Fibroblast of lung (primary cell): ENCODE results near the gene MAGI2. TPM values are rescaled to one million over a fixed set of nuclear protein-coding genes. Genes with fewer than 3 reads are reported as not detected.
A peak's percentile ranks its signal among the peaks of the same experiment; 100 is the strongest.

Experiments used
- DNase-seq, 2 donors: peaks; one replicate each; pipeline versions ENCODE4 v3.0.0 to v3.0.0-alpha.2; 2010; ENCODE audit warnings: low read depth in 2 of 2
- H2AFZ ChIP-seq: 2 replicates; pipeline ENCODE4 v1.5.1; 2012; ENCODE audit warnings: low read length, control low read depth, inconsistent platforms
- H3K27ac ChIP-seq: 2 replicates; pipeline ENCODE4 v1.5.1; 2011; ENCODE audit warnings: low read length, control low read depth; ENCODE audit not compliant: insufficient read depth
- H3K27me3 ChIP-seq: 2 replicates; pipeline ENCODE4 v1.5.1; 2011; ENCODE audit warnings: mild to moderate bottlenecking, low read length; ENCODE audit not compliant: control insufficient read depth, insufficient read depth
- H3K36me3 ChIP-seq: 2 replicates; pipeline ENCODE4 v1.5.1; 2011; ENCODE audit warnings: low read length; ENCODE audit not compliant: control insufficient read depth, insufficient read depth
- H3K4me1 ChIP-seq: 2 replicates; pipeline ENCODE4 v1.5.1; 2011; ENCODE audit warnings: low read length; ENCODE audit not compliant: control insufficient read depth, insufficient read depth; ENCODE audit errors: extremely low read depth
- H3K4me2 ChIP-seq: 2 replicates; pipeline ENCODE4 v1.5.1; 2011; ENCODE audit warnings: low read length, control low read depth; ENCODE audit not compliant: insufficient read depth; ENCODE audit errors: extremely low read depth
- H3K4me3 ChIP-seq, 4 experiments: fragments of 200-600 bp in 1 of 4; sonication (generic) in 1 of 4; replicated peaks in 1 of 4; 2 replicates each; pipeline ENCODE4 v1.5.1; 2011 to 2016; ENCODE audit warnings: low read length in 4 of 4, low read depth in 3 of 4, mild to moderate bottlenecking in 3 of 4, control low read depth in 2 of 4, inconsistent platforms in 1 of 4, mixed read lengths in 1 of 4; ENCODE audit not compliant: insufficient read depth in 1 of 4; ENCODE audit errors: control extremely low read depth in 1 of 4
- H3K79me2 ChIP-seq: 2 replicates; pipeline ENCODE4 v1.5.1; 2012; ENCODE audit warnings: mild to moderate bottlenecking, low read length, inconsistent platforms; ENCODE audit not compliant: control insufficient read depth, insufficient read depth
- H3K9ac ChIP-seq: 2 replicates; pipeline ENCODE4 v1.5.1; 2011; ENCODE audit warnings: mild to moderate bottlenecking, low read length, control low read depth; ENCODE audit not compliant: insufficient read depth
- H3K9me3 ChIP-seq: 2 replicates; pipeline ENCODE4 v1.5.1; 2012; ENCODE audit warnings: low read depth, low read length; ENCODE audit not compliant: control insufficient read depth, insufficient read depth
- H4K20me1 ChIP-seq: 2 replicates; pipeline ENCODE4 v1.5.1; 2011; ENCODE audit warnings: low read length; ENCODE audit not compliant: control insufficient read depth, insufficient read depth; ENCODE audit errors: extremely low read depth
- CTCF ChIP-seq, 2 donors: IDR thresholded peaks in 1 of 2; conservative IDR thresholded peaks in 1 of 2; 1 replicate in 1 of 2; 2 replicates in 1 of 2; pipeline ENCODE4 v1.5.1; 2011 to 2012; ENCODE audit warnings: low read length in 2 of 2, control low read depth in 1 of 2, inconsistent platforms in 1 of 2, low read depth in 1 of 2, mild to moderate bottlenecking in 1 of 2
- EZH2 ChIP-seq: IDR thresholded peaks from 2 replicates; pipeline ENCODE4 v1.5.1; 2012; ENCODE audit warnings: low read length, control low read depth, mild to moderate bottlenecking; ENCODE audit errors: missing control alignments
- polyA plus RNA-seq, 2 donors: library from polyadenylated mRNA; depleted of rRNA in 1 of 2; stranded (reverse) in 1 of 2; unstranded in 1 of 2; fragments of >200 nt; gene quantifications; 2 replicates each; pipeline ENCODE4 v1.2.1, GENCODE V29; 2011 to 2012; ENCODE audit warnings: missing spikeins in 1 of 2
- total RNA-seq: library from RNA; depleted of rRNA; stranded (reverse); fragments of >200 nt; gene quantifications from 2 replicates; pipeline ENCODE4 v1.2.1, GENCODE V29; 2014

MAGI2 gene
- total and polyA plus RNA-seq, 2 donors (not counting 1 experiment from before 2014, with no cell fraction given), result 1.8 to 17.0 TPM

DNA sequence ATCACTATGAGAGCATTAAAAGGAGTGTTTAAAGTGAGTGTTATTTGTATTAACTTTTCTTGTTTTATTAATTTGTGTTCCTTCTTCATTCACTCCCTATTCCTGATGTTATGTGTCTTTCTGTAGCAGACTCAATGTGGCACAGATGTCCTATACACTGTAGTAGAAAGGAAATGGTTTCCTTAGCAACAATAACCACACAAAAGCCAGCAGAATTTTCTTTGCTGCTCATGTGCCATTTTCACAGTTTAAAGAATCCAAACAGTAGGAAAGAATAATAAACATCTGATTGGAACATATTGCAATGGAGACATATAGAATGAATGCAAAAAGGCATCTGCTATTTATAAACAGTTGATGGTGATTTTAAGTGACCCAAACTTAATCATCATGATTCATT, 891.3 kb downstream of the MAGI2 start:
- no peak overlapping the region for H3K4me2 ChIP-seq
- H3K4me3 ChIP-seq, result no peak overlapping the region
- no peak overlapping the region for H3K27ac ChIP-seq
- no peaks in the 10 kb centered on the region for H3K79me2 ChIP-seq
- no peaks in the 10 kb centered on the region for H3K4me1 ChIP-seq
- H4K20me1 ChIP-seq, result no peaks in the 10 kb centered on the region
- peak; percentile 4 to 9 for DNase-seq
- H3K27me3 ChIP-seq, result no peaks in the 10 kb centered on the region
- no peaks in the 10 kb centered on the region for H3K9me3 ChIP-seq
- H3K9ac ChIP-seq, result no peak overlapping the region
- TF ChIP-seq CTCF (conservative IDR thresholded peaks at IDR 0.05 in 1 of 2, IDR thresholded peaks at IDR 0.05 in 1 of 2; ENCODE audit: low read depth in 1 of 2, low read length in 2 of 2) (no peak), EZH2 (no peak)
- H2AFZ ChIP-seq, result no peak overlapping the region
- no peaks in the 10 kb centered on the region for H3K36me3 ChIP-seq

DNA sequence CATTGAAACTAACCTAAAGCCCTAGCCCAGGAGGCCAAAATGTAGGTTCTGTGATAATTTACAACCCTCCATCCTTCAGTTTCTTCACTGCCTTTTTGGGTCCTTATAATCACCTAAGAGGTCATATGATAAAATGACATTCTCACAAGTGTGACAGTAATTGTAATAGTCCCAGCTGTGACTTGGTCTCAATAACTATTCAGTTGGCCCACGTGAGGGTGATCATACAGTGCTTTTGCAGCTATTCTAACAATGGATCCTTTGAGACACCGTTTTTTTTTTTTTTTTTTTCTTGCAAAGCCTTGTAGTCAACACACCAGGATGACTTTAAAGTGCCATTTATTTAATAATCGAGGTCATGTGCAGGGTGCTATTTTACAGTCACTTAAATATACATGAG, 894.9 kb downstream of the MAGI2 start:
- Histone ChIP-seq H3K79me2 (no peaks in the 10 kb centered on the region), H3K9me3 (no peaks in the 10 kb centered on the region), H3K9ac (no peak overlapping the region), H4K20me1 (no peaks in the 10 kb centered on the region), H3K36me3 (no peaks in the 10 kb centered on the region), H2AFZ (no peak overlapping the region), H3K4me1 (no peaks in the 10 kb centered on the region), H3K27me3 (no peaks in the 10 kb centered on the region), H3K4me3 (no peak overlapping the region), H3K4me2 (no peak overlapping the region), H3K27ac (no peak overlapping the region)
- TF ChIP-seq CTCF (conservative IDR thresholded peaks at IDR 0.05 in 1 of 2, IDR thresholded peaks at IDR 0.05 in 1 of 2; ENCODE audit: low read depth in 1 of 2, low read length in 2 of 2) (no peak), EZH2 (no peak)
- DNase-seq, result no peak

GRCh38 chr7:78543976-78544375, 909.5 kb downstream of the MAGI2 start:
- peak in 1 of 2 donors; percentile 17 for DNase-seq

More at GRCh38 chr7:78543976-78544375, 909.5 kb downstream of the MAGI2 start:
- Histone ChIP-seq H3K4me3 (no peak overlapping the region), H3K79me2 (no peaks in the 10 kb centered on the region), H3K4me2 (no peak overlapping the region), H4K20me1 (no peaks in the 10 kb centered on the region), H3K9ac (no peak overlapping the region), H3K27ac (no peak overlapping the region), H3K4me1 (no peaks in the 10 kb centered on the region), H3K36me3 (no peaks in the 10 kb centered on the region), H3K9me3 (no peaks in the 10 kb centered on the region), H3K27me3 (no peaks in the 10 kb centered on the region), H2AFZ (no peak overlapping the region)
- TF ChIP-seq CTCF (conservative IDR thresholded peaks at IDR 0.05 in 1 of 2, IDR thresholded peaks at IDR 0.05 in 1 of 2; ENCODE audit: low read depth in 1 of 2, low read length in 2 of 2) (no peak), EZH2 (no peak)
